Testis (tissue), 3 donors: Measurements from ENCODE around the gene DBP. TPM values are rescaled to one million over a fixed set of nuclear protein-coding genes. Genes with fewer than 3 reads are reported as not detected.

Experiments used
- DNase-seq: peaks from one replicate; pipeline ENCODE4 v3.0.0-alpha.2; 2019
- H3K27ac ChIP-seq, 2 donors: fragments of 200-600 bp; sonication (generic); one replicate each; pipeline ENCODE4 v1.5.1; 2019
- H3K27me3 ChIP-seq: fragments of 200-600 bp; sonication (generic); one replicate; pipeline ENCODE4 v1.5.1; 2019
- H3K36me3 ChIP-seq: fragments of 200-600 bp; sonication (generic); one replicate; pipeline ENCODE4 v1.5.1; 2017; ENCODE audit warnings: low read depth; ENCODE audit errors: missing control alignments
- H3K4me1 ChIP-seq: fragments of 200-600 bp; sonication (generic); one replicate; pipeline ENCODE4 v1.5.1; 2019
- H3K4me3 ChIP-seq, 2 donors: fragments of 200-600 bp; sonication (generic); one replicate each; pipeline ENCODE4 v1.5.1; 2017 to 2019
- H3K9me3 ChIP-seq: fragments of 200-600 bp; sonication (generic); one replicate; pipeline ENCODE4 v1.5.1; 2017
- POLR2A ChIP-seq: fragments of 450-650 bp; IDR thresholded peaks from one replicate; pipeline ENCODE4 v1.6.1; 2017; ENCODE audit warnings: antibody characterized with exemption, mild to moderate bottlenecking, moderate library complexity
- WGBS, 2 donors: methylation state at CpG; one replicate each; pipeline ENCODE4 v1.1.5; 2018; 5-methylcytosine and 5-hydroxymethylcytosine counted together
- intact Hi-C: fragments of 100-400 bp; cut with DNase I; formaldehyde crosslinking; loops from one replicate; pipeline ENCODE4 v1.15.1; 2023; ENCODE audit warnings: low total_unique reads
- polyA plus RNA-seq: library from polyadenylated mRNA; stranded (reverse); fragments of 350-450 nt; fragmentation: Illumina TruSeq; extraction: RNeasy Lipid Tissue Mini Kit (QIAGEN cat#74804); gene quantifications from one replicate; pipeline ENCODE4 v1.2.3, GENCODE V29; 2014; ENCODE audit warnings: low read depth, low replicate concordance; ENCODE audit not compliant: insufficient read depth
- total RNA-seq, 2 donors: library from RNA; depleted of rRNA; stranded (reverse); fragments of >200 nt; gene quantifications; one replicate each; pipeline ENCODE4 v1.2.3, GENCODE V29; 2016
- TF ChIP-seq, protein P1 (sequence below), 3 experiments: fragments of 450-650 bp in 2 of 3; fragments of 200-600 bp in 1 of 3; sonication (generic) in 1 of 3; IDR thresholded peaks; one replicate each; pipeline ENCODE4 v1.5.1; 2016 to 2019; ENCODE audit warnings: antibody characterized with exemption in 3 of 3, mild to moderate bottlenecking in 2 of 3, moderate library complexity in 1 of 3

The DBP gene
- total and polyA plus RNA-seq, 3 donors from 2014 or later: 30.4 to 51.0 (median 48.9) TPM

DNA sequence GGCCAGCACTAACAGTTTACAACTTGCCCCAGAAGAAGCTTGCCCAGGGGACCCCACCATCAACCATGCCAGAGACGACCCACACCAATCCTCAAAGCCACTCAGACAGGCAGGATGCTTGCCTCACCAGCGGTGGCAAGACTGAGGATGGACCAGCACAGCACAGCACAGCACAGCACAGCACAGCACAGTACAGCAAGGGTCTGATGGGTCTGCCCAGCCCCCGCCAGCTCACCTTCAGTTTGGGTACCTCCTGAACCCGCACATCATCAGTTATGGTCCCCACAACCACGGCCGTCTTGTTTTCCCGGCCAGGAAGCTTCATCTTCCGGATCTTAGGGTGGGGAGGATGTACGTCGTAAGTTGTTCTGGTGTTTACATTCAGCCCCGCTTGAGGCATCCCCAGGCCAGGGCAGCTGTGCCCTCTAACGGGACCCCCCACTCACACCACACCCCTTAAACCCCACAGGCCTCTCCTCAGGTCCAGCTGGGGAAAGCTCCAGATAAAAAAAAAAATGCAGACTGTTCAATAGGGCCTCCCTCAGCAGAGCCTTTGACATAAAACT is 20.6 kb downstream of the DBP start:
- Histone ChIP-seq H3K27ac (peak overlapping the region in 1 of 2 donors; percentile 54), H3K27me3 (no peaks in the 10 kb centered on the region), H3K4me1 (peaks cover 23% of the 10 kb centered on the region), H3K36me3 (no peaks in the 10 kb centered on the region), H3K9me3 (no peaks in the 10 kb centered on the region), H3K4me3 (no peak overlapping the region)
- TF ChIP-seq POLR2A: no peak
- TF ChIP-seq, protein P1, sequence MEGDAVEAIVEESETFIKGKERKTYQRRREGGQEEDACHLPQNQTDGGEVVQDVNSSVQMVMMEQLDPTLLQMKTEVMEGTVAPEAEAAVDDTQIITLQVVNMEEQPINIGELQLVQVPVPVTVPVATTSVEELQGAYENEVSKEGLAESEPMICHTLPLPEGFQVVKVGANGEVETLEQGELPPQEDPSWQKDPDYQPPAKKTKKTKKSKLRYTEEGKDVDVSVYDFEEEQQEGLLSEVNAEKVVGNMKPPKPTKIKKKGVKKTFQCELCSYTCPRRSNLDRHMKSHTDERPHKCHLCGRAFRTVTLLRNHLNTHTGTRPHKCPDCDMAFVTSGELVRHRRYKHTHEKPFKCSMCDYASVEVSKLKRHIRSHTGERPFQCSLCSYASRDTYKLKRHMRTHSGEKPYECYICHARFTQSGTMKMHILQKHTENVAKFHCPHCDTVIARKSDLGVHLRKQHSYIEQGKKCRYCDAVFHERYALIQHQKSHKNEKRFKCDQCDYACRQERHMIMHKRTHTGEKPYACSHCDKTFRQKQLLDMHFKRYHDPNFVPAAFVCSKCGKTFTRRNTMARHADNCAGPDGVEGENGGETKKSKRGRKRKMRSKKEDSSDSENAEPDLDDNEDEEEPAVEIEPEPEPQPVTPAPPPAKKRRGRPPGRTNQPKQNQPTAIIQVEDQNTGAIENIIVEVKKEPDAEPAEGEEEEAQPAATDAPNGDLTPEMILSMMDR (IDR thresholded peaks at IDR 0.05): no peak
- intact Hi-C loops: no loop called here
- 67 to 70% methylated on average over 12 of the region's 12 CpGs for WGBS, 2 donors
- no peak for DNase-seq

GRCh38 chr19:48616041-48616436 is 21.1 kb downstream of the DBP start:
- DNase-seq: no peak
- Histone ChIP-seq H3K27me3 (no peaks in the 10 kb centered on the region), H3K4me3 (no peak overlapping the region), H3K27ac (no peak overlapping the region), H3K9me3 (no peaks in the 10 kb centered on the region), H3K36me3 (no peaks in the 10 kb centered on the region), H3K4me1 (peaks cover 23% of the 10 kb centered on the region)
- intact Hi-C loops: no loop called here
- TF ChIP-seq, protein P1 (IDR thresholded peaks at IDR 0.05): no peak
- TF ChIP-seq POLR2A: no peak
- 76 to 88% methylated on average over 12 to 16 of the region's 16 CpGs for WGBS, 2 donors

GRCh38 chr19:48615231-48616040 is 21.7 kb downstream of the DBP start:
- 65 to 79% methylated on average over 19 of the region's 19 CpGs for WGBS, 2 donors
- no peaks in the 10 kb centered on the region for H3K9me3 ChIP-seq
- intact Hi-C loops: no loop called here
- no peak for DNase-seq
- no peaks in the 10 kb centered on the region for H3K27me3 ChIP-seq
- peaks cover 23% of the 10 kb centered on the region for H3K4me1 ChIP-seq
- TF ChIP-seq, protein P1 (IDR thresholded peaks at IDR 0.05): no peak
- no peak for TF ChIP-seq POLR2A
- no peak overlapping the region for H3K4me3 ChIP-seq
- no peaks in the 10 kb centered on the region for H3K36me3 ChIP-seq
- H3K27ac ChIP-seq: no peak overlapping the region

GRCh38 chr19:48614436-48615230 is 22.5 kb downstream of the DBP start, which contains the start of gene FAM83E:
TSS of gene FAM83E (minus strand) at chr19:48615076. CDS start at chr19:48613372, 1,704 bp downstream.
- H3K9me3 ChIP-seq: no peaks in the 10 kb centered on the region
- H3K36me3 ChIP-seq: no peaks in the 10 kb centered on the region
- peaks cover 17% of the 10 kb centered on the region for H3K4me1 ChIP-seq
- no peak for DNase-seq
- 64 to 68% methylated on average over 25 to 31 of the region's 31 CpGs for WGBS, 2 donors
- H3K27ac ChIP-seq: no peak within 1 kb of the TSS
- intact Hi-C loops: no loop called here
- no peak within 1 kb of the TSS for H3K4me3 ChIP-seq
- H3K27me3 ChIP-seq: no peaks in the 10 kb centered on the region
- TF ChIP-seq, protein P1 (IDR thresholded peaks at IDR 0.05): no peak
- TF ChIP-seq POLR2A: no peak
